ENCODE data around the gene SAGE1. TPM values are rescaled to one million over a fixed set of nuclear protein-coding genes. Genes with fewer than 3 reads are reported as not detected.

The SAGE1 gene
- total RNA-seq, 1 donor = not detected

GRCh38 chrX:135944486-135944885 lies 51.0 kb downstream of the SAGE1 start:
- no peaks in the 10 kb centered on the region for H3K27me3 ChIP-seq (ENCODE audit: insufficient read depth, low read length)
- no peaks in the 10 kb centered on the region for H3K9me3 ChIP-seq (ENCODE audit: low read depth, low read length)
- no peaks in the 10 kb centered on the region for H3K4me1 ChIP-seq (ENCODE audit: insufficient read depth, low read length)
- no peak overlapping the region for H3K4me3 ChIP-seq (ENCODE audit: low read length)

- H3K4me1 ChIP-seq (ENCODE audit: insufficient read depth, low read length) = no peaks in the 10 kb centered on the region
- no peak overlapping the region for H3K4me3 ChIP-seq (ENCODE audit: low read length)
- no peaks in the 10 kb centered on the region for H3K9me3 ChIP-seq (ENCODE audit: low read depth, low read length)
- H3K27me3 ChIP-seq (ENCODE audit: insufficient read depth, low read length) = no peaks in the 10 kb centered on the region
Observed at GRCh38 chrX:135951291-135951690, 57.8 kb downstream of the SAGE1 start.

Other genes starting within 250 kb of the SAGE1 start
- gene CT45A1, start 180.1 kb upstream of the SAGE1 start, total RNA-seq = not detected
- gene CT45A3, start 125.5 kb upstream of the SAGE1 start, total RNA-seq = not detected
- gene CT45A5, start 108.2 kb upstream of the SAGE1 start, total RNA-seq = not detected
- gene CT45A6, start 90.9 kb upstream of the SAGE1 start, total RNA-seq = not detected
- gene CT45A2, start 73.7 kb upstream of the SAGE1 start, total RNA-seq = not detected
- gene CT45A7, start 56.4 kb upstream of the SAGE1 start, total RNA-seq = not detected
- gene CT45A8, start 39.2 kb upstream of the SAGE1 start, total RNA-seq = not detected
- gene CT45A9, start 21.9 kb upstream of the SAGE1 start, total RNA-seq = not detected
- not detected for gene CT45A10, start 272 bp upstream of the SAGE1 start, total RNA-seq
- 36.6 TPM for gene MMGT1, start 80.3 kb downstream of the SAGE1 start, total RNA-seq
- 21.7 TPM for gene SLC9A6, start 91.7 kb downstream of the SAGE1 start, total RNA-seq